Activated CD4-positive, alpha-beta T cell treated with anti-CD3 and anti-CD28 coated beads, Interleukin-2, amount 10 ng/mL, durations not matched to agents 7 days and 5 days (primary cell): ENCODE data around the gene SPINK5. TPM values are rescaled to one million over a fixed set of nuclear protein-coding genes. Genes with fewer than 3 reads are reported as not detected.
"Not testable (repeated sequence)": the region's sequence is repeated elsewhere in the genome, so short reads cannot be mapped to it uniquely, and the experiment has no call there.

Experiments
- CTCF ChIA-PET: fragments of 350-600 bp; sonication (Branson Sonifier 250); formaldehyde crosslinking; loops from one replicate; lab custom pipeline; 2021; ENCODE audit warnings: antibody characterized with exemption; lab: Charles Lee
- POLR2A ChIA-PET: fragments of 350-600 bp; sonication (Branson Sonifier 250); formaldehyde crosslinking; loops from one replicate; lab custom pipeline; 2021; ENCODE audit warnings: antibody characterized with exemption; lab: Charles Lee
- DNase-seq: peaks from one replicate; pipeline ENCODE4 v3.0.0-alpha.2; 2020
- H3K27ac Mint-ChIP-seq: one replicate; pipeline ENCODE4 v1.8.0; 2021; ENCODE audit warnings: mild to moderate bottlenecking, moderate library complexity, mixed read lengths
- H3K27me3 Mint-ChIP-seq: one replicate; pipeline ENCODE4 v1.8.0; 2021; ENCODE audit warnings: mixed read lengths
- H3K36me3 Mint-ChIP-seq: one replicate; pipeline ENCODE4 v1.8.0; 2021; ENCODE audit warnings: low read depth, mixed read lengths
- H3K4me1 Mint-ChIP-seq: one replicate; pipeline ENCODE4 v1.8.0; 2021; ENCODE audit warnings: mixed read lengths
- H3K4me3 Mint-ChIP-seq: one replicate; pipeline ENCODE4 v1.8.0; 2021; ENCODE audit warnings: mild to moderate bottlenecking, moderate library complexity, mixed read lengths
- H3K9me3 Mint-ChIP-seq: one replicate; pipeline ENCODE4 v1.8.0; 2021; ENCODE audit warnings: mixed read lengths
- total RNA-seq, 2 experiments: library from RNA; stranded (reverse); gene quantifications; one replicate each; pipeline ENCODE4 v1.2.3, GENCODE V29; 2021

The SPINK5 gene, protein sequence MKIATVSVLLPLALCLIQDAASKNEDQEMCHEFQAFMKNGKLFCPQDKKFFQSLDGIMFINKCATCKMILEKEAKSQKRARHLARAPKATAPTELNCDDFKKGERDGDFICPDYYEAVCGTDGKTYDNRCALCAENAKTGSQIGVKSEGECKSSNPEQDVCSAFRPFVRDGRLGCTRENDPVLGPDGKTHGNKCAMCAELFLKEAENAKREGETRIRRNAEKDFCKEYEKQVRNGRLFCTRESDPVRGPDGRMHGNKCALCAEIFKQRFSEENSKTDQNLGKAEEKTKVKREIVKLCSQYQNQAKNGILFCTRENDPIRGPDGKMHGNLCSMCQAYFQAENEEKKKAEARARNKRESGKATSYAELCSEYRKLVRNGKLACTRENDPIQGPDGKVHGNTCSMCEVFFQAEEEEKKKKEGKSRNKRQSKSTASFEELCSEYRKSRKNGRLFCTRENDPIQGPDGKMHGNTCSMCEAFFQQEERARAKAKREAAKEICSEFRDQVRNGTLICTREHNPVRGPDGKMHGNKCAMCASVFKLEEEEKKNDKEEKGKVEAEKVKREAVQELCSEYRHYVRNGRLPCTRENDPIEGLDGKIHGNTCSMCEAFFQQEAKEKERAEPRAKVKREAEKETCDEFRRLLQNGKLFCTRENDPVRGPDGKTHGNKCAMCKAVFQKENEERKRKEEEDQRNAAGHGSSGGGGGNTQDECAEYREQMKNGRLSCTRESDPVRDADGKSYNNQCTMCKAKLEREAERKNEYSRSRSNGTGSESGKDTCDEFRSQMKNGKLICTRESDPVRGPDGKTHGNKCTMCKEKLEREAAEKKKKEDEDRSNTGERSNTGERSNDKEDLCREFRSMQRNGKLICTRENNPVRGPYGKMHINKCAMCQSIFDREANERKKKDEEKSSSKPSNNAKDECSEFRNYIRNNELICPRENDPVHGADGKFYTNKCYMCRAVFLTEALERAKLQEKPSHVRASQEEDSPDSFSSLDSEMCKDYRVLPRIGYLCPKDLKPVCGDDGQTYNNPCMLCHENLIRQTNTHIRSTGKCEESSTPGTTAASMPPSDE
- total RNA-seq = not detected

DNA sequence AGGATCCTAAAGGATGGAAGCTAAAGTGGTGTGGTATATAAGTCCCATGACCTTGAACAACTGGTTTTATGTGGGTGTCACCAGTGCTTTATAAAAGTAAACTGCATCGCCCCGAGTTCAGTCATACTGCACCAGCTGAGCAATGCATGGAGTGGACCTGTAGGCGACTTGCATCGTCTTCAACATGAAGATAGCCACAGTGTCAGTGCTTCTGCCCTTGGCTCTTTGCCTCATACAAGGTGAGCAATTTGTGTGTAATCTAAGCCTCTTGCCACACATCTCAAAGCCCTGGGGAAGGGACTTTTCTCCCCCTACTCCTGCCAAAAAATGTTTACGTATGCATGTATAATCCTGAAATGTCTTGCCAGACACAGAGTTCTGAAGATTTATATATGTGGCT is at the start of gene SPINK5:
Gene SPINK5, plus strand, starts transcription at position 120 of the 400 bp plus-strand sequence. Its CDS starts 65 bp downstream, at position 185.
- H3K9me3 Mint-ChIP-seq = no peaks in the 10 kb centered on the region
- no peaks in the 10 kb centered on the region for H3K27me3 Mint-ChIP-seq
- POLR2A ChIA-PET = no interaction called here
- DNase-seq = no peak
- H3K27ac Mint-ChIP-seq = no peak within 1 kb of the TSS
- H3K4me3 Mint-ChIP-seq = no peak within 1 kb of the TSS
- no peaks in the 10 kb centered on the region for H3K36me3 Mint-ChIP-seq
- no peaks in the 10 kb centered on the region for H3K4me1 Mint-ChIP-seq
- CTCF ChIA-PET = no interaction called here

DNA sequence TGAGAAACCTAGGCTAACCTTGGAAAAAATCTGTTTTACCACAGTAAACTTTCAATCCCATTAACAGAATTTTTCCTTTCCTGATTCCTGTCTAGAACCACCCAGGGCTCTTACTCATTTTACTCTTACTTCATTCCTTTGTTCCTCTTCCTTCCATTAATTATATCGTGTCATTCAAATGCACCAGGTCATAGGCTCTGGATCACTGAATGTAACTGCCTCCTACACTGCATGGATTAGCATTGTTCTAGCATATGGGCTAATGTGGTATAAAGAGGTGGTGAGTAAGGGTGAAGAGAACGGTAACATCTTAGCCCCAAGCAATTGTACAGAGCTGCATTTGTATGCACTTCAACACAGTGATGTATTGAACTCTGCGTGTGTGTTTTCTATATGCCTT is 49.5 kb upstream of the SPINK5 start:
- H3K27ac Mint-ChIP-seq = no peak overlapping the region
- ChIA-PET CTCF (no interaction called here), POLR2A (no interaction called here)
- no peaks in the 10 kb centered on the region for H3K4me1 Mint-ChIP-seq
- no peaks in the 10 kb centered on the region for H3K9me3 Mint-ChIP-seq
- no peak for DNase-seq
- H3K27me3 Mint-ChIP-seq = no peaks in the 10 kb centered on the region
- no peak overlapping the region for H3K4me3 Mint-ChIP-seq
- no peaks in the 10 kb centered on the region for H3K36me3 Mint-ChIP-seq

GRCh38 chr5:148020257-148020988 is 43.4 kb upstream of the SPINK5 start:
- POLR2A ChIA-PET = no interaction called here
- Mint-ChIP-seq H3K4me3 (no peak overlapping the region), H3K27ac (no peak overlapping the region), H3K27me3 (no peaks in the 10 kb centered on the region), H3K36me3 (no peaks in the 10 kb centered on the region), H3K4me1 (no peaks in the 10 kb centered on the region), H3K9me3 (no peaks in the 10 kb centered on the region)
- DNase-seq = no peak
- CTCF ChIA-PET = no interaction called here

DNA sequence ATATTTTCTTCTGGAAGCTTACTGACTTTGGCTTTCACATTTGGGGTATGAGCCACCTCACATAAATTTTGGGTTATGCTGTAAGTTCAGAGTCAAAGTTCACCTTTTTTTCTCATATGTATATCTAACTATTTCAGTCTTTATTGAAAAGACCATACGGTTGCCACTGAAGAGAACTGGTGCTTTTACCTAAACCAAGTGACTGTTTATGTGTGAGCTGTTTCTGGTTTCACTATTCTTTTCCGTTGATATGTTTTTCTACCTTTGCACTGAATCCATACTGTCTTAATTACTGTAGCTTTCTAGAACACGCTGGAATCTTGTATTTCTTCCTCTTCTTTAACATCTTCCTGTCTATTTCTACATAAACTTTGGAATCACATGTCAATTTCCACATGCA is 36.3 kb upstream of the SPINK5 start:
- Mint-ChIP-seq H3K27ac (no peak overlapping the region), H3K4me3 (no peak overlapping the region), H3K9me3 (no peaks in the 10 kb centered on the region), H3K36me3 (no peaks in the 10 kb centered on the region), H3K27me3 (no peaks in the 10 kb centered on the region), H3K4me1 (no peaks in the 10 kb centered on the region)
- DNase-seq = no peak
- CTCF ChIA-PET = no interaction called here
- POLR2A ChIA-PET = no interaction called here

GRCh38 chr5:148029131-148029530 is 34.6 kb upstream of the SPINK5 start:
- H3K27me3 Mint-ChIP-seq = no peaks in the 10 kb centered on the region
- CTCF ChIA-PET = no interaction called here
- no peaks in the 10 kb centered on the region for H3K36me3 Mint-ChIP-seq
- H3K4me3 Mint-ChIP-seq = no peak overlapping the region
- no peak for DNase-seq
- POLR2A ChIA-PET = no interaction called here
- no peaks in the 10 kb centered on the region for H3K9me3 Mint-ChIP-seq
- H3K27ac Mint-ChIP-seq = no peak overlapping the region
- H3K4me1 Mint-ChIP-seq = no peaks in the 10 kb centered on the region

GRCh38 chr5:148033134-148033533 is 30.6 kb upstream of the SPINK5 start:
- no peaks in the 10 kb centered on the region for H3K27me3 Mint-ChIP-seq
- POLR2A ChIA-PET = no interaction called here
- no peaks in the 10 kb centered on the region for H3K4me1 Mint-ChIP-seq
- no peak overlapping the region for H3K27ac Mint-ChIP-seq
- DNase-seq = no peak
- H3K36me3 Mint-ChIP-seq = no peaks in the 10 kb centered on the region
- CTCF ChIA-PET = no interaction called here
- H3K9me3 Mint-ChIP-seq = no peaks in the 10 kb centered on the region
- no peak overlapping the region for H3K4me3 Mint-ChIP-seq

DNA sequence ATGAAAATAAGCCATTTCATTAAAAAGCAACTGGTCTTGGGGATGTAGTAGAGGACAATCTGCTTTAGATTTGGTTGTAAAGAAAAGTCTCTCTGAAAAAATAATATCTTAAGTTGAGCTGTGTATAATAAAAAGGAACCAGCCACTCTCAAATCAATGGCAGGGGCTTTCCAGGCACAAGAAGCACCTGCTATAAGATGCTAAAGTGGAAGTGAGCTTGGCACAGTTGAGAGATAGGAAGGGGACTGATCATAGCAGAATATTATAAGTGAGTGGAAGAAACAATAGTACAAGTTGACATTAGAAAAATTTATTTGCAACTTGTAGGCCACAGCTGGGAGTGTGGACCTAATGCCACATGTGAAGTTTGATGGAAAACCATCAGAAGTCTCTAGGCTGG is 28.1 kb upstream of the SPINK5 start:
- no peaks in the 10 kb centered on the region for H3K27me3 Mint-ChIP-seq
- no peaks in the 10 kb centered on the region for H3K9me3 Mint-ChIP-seq
- ChIA-PET CTCF (no interaction called here), POLR2A (no interaction called here)
- DNase-seq = no peak
- H3K36me3 Mint-ChIP-seq = no peaks in the 10 kb centered on the region
- no peak overlapping the region for H3K4me3 Mint-ChIP-seq
- H3K27ac Mint-ChIP-seq = no peak overlapping the region
- no peaks in the 10 kb centered on the region for H3K4me1 Mint-ChIP-seq

- H3K9me3 Mint-ChIP-seq = no peaks in the 10 kb centered on the region
- H3K4me3 Mint-ChIP-seq = no peak overlapping the region
- H3K4me1 Mint-ChIP-seq = no peaks in the 10 kb centered on the region
- H3K36me3 Mint-ChIP-seq = no peaks in the 10 kb centered on the region
- DNase-seq = no peak
- no peaks in the 10 kb centered on the region for H3K27me3 Mint-ChIP-seq
- CTCF ChIA-PET = interaction anchor here (0.8 kb wide), 1 partner anchor 77 kb away, joined by 3 read pairs; no protein-coding TSS in a partner anchor
- H3K27ac Mint-ChIP-seq = no peak overlapping the region
- POLR2A ChIA-PET = no interaction called here
These were observed 20.9 kb upstream of the SPINK5 start for GRCh38 chr5:148042881-148043280.

DNA sequence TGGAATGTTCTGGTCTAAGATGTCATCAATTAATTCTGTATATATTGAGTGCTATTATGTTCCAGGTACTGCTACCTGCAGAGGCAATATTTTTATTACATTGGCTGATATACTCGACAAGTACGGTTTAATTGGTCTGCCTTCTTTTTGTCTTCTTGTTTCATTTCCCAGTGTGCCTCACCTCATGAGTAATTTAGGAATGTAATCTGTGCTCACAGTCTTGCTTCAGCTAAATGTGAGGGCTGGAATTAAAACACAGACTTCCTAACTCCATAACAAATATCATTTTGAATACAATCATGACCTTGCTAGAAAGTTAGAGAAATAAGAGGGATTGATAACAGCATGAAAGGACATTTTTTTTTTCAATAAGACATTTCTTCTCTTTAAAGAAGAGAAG is 20.1 kb upstream of the SPINK5 start:
- H3K27ac Mint-ChIP-seq = no peak overlapping the region
- no peaks in the 10 kb centered on the region for H3K9me3 Mint-ChIP-seq
- no peak for DNase-seq
- POLR2A ChIA-PET = no interaction called here
- H3K4me3 Mint-ChIP-seq = no peak overlapping the region
- no peaks in the 10 kb centered on the region for H3K36me3 Mint-ChIP-seq
- no peaks in the 10 kb centered on the region for H3K27me3 Mint-ChIP-seq
- CTCF ChIA-PET = no interaction called here
- H3K4me1 Mint-ChIP-seq = no peaks in the 10 kb centered on the region

DNA sequence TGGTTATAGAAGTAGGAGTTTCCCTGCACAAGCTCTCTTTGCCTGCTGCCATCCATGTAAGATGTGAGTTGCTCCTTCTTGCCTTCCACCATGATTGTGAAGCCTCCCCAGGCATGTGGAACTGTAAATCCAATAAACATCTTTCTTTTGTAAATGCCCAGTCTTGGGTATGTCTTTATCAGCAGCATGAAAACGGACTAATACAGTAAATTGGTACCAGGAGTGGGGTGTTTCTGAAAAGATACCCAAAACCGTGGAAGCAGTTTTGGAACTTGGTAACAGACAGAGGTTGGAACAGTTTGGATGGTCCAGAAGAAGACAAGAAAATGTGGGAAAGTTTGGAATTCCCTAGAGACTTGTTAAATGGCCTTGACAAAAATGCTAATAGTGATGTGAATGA is 8.6 kb upstream of the SPINK5 start:
- POLR2A ChIA-PET, H3K4me1 Mint-ChIP-seq, CTCF ChIA-PET, H3K27ac Mint-ChIP-seq, DNase-seq, H3K36me3 Mint-ChIP-seq, H3K27me3 Mint-ChIP-seq, H3K4me3 Mint-ChIP-seq: not testable (repeated sequence)
- peaks cover 21% of the 10 kb centered on the region for H3K9me3 Mint-ChIP-seq

DNA sequence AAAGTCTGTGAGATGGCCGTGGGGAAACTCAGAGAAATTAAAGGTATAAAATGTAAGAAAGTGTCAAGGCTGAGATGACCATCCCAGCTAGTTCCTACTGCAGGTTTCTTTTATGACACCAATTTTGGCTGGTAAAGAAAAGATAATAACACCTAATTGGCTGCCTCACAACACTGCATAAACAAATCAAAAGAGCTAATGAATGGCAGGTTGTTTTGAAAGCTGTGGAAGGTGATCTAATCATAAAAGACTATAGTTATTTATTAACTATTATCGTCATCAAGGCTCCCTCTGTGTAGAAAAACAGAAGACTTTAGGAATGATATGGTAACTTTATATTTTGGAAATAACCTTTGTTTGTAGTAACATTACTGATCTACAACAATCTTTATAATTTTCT is 3.5 kb upstream of the SPINK5 start:
- Mint-ChIP-seq H3K36me3 (no peaks in the 10 kb centered on the region), H3K27me3 (no peaks in the 10 kb centered on the region), H3K4me1 (no peaks in the 10 kb centered on the region), H3K4me3 (no peak overlapping the region), H3K9me3 (peaks cover 5% of the 10 kb centered on the region), H3K27ac (no peak overlapping the region)
- POLR2A ChIA-PET = no interaction called here
- CTCF ChIA-PET = no interaction called here
- no peak for DNase-seq

GRCh38 chr5:148060881-148061280 is 2.9 kb upstream of the SPINK5 start:
- H3K36me3 Mint-ChIP-seq = no peaks in the 10 kb centered on the region
- H3K27ac Mint-ChIP-seq = no peak overlapping the region
- peaks cover 2% of the 10 kb centered on the region for H3K9me3 Mint-ChIP-seq
- ChIA-PET POLR2A (no interaction called here), CTCF (no interaction called here)
- DNase-seq = no peak
- no peaks in the 10 kb centered on the region for H3K27me3 Mint-ChIP-seq
- H3K4me3 Mint-ChIP-seq = no peak overlapping the region
- no peaks in the 10 kb centered on the region for H3K4me1 Mint-ChIP-seq
